ENCODE measurements around the gene GRAP2.

Gene GRAP2

GRCh38 chr22:39913321-39913720 lies 12.4 kb downstream of the GRAP2 start:
- Histone ChIP-seq H3K9me2 (replicated peaks; ENCODE audit: control insufficient read depth, low read length) (no peaks in the 10 kb centered on the region), H3K36me3 (ENCODE audit: control insufficient read depth, low read length) (no peaks in the 10 kb centered on the region), H3F3A (ENCODE audit: control insufficient read depth, insufficient read depth) (no peaks in the 10 kb centered on the region), H3K27me3 (ENCODE audit: control insufficient read depth, low read length) (peaks cover 13% of the 10 kb centered on the region; the same call in 1 of the 2 replicates), H3K4me3 (ENCODE audit: low read length) (no peak overlapping the region), H3K4me1 (ENCODE audit: control insufficient read depth, low read length) (no peaks in the 10 kb centered on the region), H3K4me2 (ENCODE audit: low read length) (no peak overlapping the region), H4K20me1 (ENCODE audit: control insufficient read depth, insufficient read depth, low read depth, low read length) (no peaks in the 10 kb centered on the region), H3K79me2 (ENCODE audit: control insufficient read depth, low read length) (no peaks in the 10 kb centered on the region), H3K9me3 (ENCODE audit: control insufficient read depth, insufficient read depth, low read length) (no peaks in the 10 kb centered on the region), H3K27ac (ENCODE audit: low read depth, low read length) (no peak overlapping the region)
- TF ChIP-seq EZH2phosphoT487 (IDR thresholded peaks at IDR 0.05; ENCODE audit: borderline replicate concordance, low read length) = no peak
- TF ChIP-seq, protein P1, sequence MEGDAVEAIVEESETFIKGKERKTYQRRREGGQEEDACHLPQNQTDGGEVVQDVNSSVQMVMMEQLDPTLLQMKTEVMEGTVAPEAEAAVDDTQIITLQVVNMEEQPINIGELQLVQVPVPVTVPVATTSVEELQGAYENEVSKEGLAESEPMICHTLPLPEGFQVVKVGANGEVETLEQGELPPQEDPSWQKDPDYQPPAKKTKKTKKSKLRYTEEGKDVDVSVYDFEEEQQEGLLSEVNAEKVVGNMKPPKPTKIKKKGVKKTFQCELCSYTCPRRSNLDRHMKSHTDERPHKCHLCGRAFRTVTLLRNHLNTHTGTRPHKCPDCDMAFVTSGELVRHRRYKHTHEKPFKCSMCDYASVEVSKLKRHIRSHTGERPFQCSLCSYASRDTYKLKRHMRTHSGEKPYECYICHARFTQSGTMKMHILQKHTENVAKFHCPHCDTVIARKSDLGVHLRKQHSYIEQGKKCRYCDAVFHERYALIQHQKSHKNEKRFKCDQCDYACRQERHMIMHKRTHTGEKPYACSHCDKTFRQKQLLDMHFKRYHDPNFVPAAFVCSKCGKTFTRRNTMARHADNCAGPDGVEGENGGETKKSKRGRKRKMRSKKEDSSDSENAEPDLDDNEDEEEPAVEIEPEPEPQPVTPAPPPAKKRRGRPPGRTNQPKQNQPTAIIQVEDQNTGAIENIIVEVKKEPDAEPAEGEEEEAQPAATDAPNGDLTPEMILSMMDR (IDR thresholded peaks at IDR 0.05; ENCODE audit: low read depth, low read length, poor library complexity, severe bottlenecking) = no peak

DNA sequence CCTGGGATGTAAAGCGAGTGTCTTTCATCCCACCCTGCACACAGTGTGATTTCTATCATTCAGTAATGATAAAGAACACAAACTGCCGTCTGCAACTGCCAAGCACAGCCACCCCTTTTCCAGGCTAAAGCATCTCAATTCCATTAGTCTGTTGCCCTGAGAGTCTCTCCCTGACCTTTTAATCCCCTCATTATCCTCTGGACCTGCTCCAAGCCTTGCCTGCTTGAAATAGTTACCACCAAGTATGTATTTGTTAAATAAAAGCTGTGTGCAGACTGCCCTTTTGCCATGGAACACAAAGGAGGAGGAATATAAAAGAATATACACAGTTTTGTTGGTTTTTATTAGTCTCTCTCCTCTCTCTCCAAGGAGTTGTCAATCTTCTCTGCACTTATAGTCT lies 13.0 kb downstream of the GRAP2 start:
- H3K79me2 ChIP-seq (ENCODE audit: control insufficient read depth, low read length) = no peaks in the 10 kb centered on the region
- H3K4me2 ChIP-seq (ENCODE audit: low read length) = no peak overlapping the region
- TF ChIP-seq, protein P1 (IDR thresholded peaks at IDR 0.05; ENCODE audit: low read depth, low read length, poor library complexity, severe bottlenecking) = no peak
- TF ChIP-seq EZH2phosphoT487 (IDR thresholded peaks at IDR 0.05; ENCODE audit: borderline replicate concordance, low read length) = no peak
- H3K9me2 ChIP-seq (replicated peaks; ENCODE audit: control insufficient read depth, low read length) = no peaks in the 10 kb centered on the region
- H3F3A ChIP-seq (ENCODE audit: control insufficient read depth, insufficient read depth) = no peaks in the 10 kb centered on the region
- H3K36me3 ChIP-seq (ENCODE audit: control insufficient read depth, low read length) = no peaks in the 10 kb centered on the region
- H3K27me3 ChIP-seq (ENCODE audit: control insufficient read depth, low read length) = peaks cover 13% of the 10 kb centered on the region; the same call in 1 of the 2 replicates
- H3K4me3 ChIP-seq (ENCODE audit: low read length) = no peak overlapping the region
- H3K9me3 ChIP-seq (ENCODE audit: control insufficient read depth, insufficient read depth, low read length) = no peaks in the 10 kb centered on the region
- H3K27ac ChIP-seq (ENCODE audit: low read depth, low read length) = no peak overlapping the region
- H4K20me1 ChIP-seq (ENCODE audit: control insufficient read depth, insufficient read depth, low read depth, low read length) = no peaks in the 10 kb centered on the region
- H3K4me1 ChIP-seq (ENCODE audit: control insufficient read depth, low read length) = no peaks in the 10 kb centered on the region

GRCh38 chr22:39914584-39914983 lies 13.7 kb downstream of the GRAP2 start:
- no peaks in the 10 kb centered on the region for H3K79me2 ChIP-seq (ENCODE audit: control insufficient read depth, low read length)
- TF ChIP-seq, protein P1 (IDR thresholded peaks at IDR 0.05; ENCODE audit: low read depth, low read length, poor library complexity, severe bottlenecking) = no peak
- TF ChIP-seq EZH2phosphoT487 (IDR thresholded peaks at IDR 0.05; ENCODE audit: borderline replicate concordance, low read length) = no peak
- H3F3A ChIP-seq (ENCODE audit: control insufficient read depth, insufficient read depth) = no peaks in the 10 kb centered on the region
- H3K9me3 ChIP-seq (ENCODE audit: control insufficient read depth, insufficient read depth, low read length) = no peaks in the 10 kb centered on the region
- H4K20me1 ChIP-seq (ENCODE audit: control insufficient read depth, insufficient read depth, low read depth, low read length) = no peaks in the 10 kb centered on the region
- H3K36me3 ChIP-seq (ENCODE audit: control insufficient read depth, low read length) = no peaks in the 10 kb centered on the region
- no peak overlapping the region for H3K4me2 ChIP-seq (ENCODE audit: low read length)
- H3K9me2 ChIP-seq (replicated peaks; ENCODE audit: control insufficient read depth, low read length) = no peaks in the 10 kb centered on the region
- H3K4me3 ChIP-seq (ENCODE audit: low read length) = no peak overlapping the region
- H3K27ac ChIP-seq (ENCODE audit: low read depth, low read length) = no peak overlapping the region
- H3K27me3 ChIP-seq (ENCODE audit: control insufficient read depth, low read length) = peaks cover 17% of the 10 kb centered on the region
- no peaks in the 10 kb centered on the region for H3K4me1 ChIP-seq (ENCODE audit: control insufficient read depth, low read length)
